ENCODE results near the gene MMP14. TPM values are rescaled to one million over a fixed set of nuclear protein-coding genes. Genes with fewer than 3 reads are reported as not detected.
A peak's percentile ranks its signal among the peaks of the same experiment; 100 is the strongest.

Gene MMP14
- total and polyA plus RNA-seq, 2 of the 13 experiments (the other 11 are each of a cell fraction or from before 2014, with no cell fraction given), result 5.2 to 9.8 TPM

DNA sequence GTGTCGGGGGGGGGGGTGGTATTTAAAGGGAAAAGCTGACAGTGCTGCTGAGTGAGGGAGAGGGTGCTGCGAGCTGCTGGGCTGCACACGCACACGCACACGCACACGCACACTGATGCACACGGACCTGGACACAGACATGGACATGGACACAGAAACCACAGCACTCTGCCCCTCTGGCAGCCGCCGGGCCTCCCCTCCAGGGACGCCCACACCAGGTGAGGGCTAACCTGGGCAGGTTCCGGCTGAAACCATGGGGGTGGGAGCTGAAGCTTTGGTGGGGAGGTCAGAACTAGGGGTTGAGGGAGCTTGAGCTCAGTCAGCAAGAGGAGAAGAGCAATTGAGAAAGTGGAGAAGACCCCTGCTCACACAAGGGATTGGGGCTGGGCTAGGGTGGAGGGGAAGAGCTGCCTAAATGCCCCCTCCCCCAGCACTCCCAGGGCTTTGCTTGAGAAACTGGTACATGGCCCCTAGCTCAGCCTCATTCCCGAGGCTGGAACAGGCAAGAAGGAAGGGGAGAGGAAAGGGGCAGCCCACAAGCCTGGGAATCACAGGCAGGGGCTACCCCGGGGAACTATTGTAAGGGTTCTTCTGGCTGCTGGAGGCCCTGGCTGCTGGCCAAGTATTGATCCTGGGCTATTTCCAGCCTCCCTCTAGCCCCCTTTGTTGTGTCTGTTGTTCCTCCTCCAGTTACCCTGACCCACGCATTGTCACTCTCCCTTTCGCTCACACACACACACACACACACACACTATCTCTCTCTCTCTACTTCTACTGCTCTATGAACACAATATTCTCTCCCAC is 47.0 kb downstream of the MMP14 start, which contains the start of gene REM2:
Gene REM2 (plus strand): TSS at position 50 of the 804 bp plus-strand sequence. CDS start 66 bp downstream, at position 116.
- in situ Hi-C loops (cut with HindIII; ENCODE audit: extremely low pct_ligation_motif_present, low pct_unique_long_range_greater_than_20kb), result no loop called here
- WGBS (ENCODE audit: low lambda C conversion rate), result 26% methylated on average over 15 of the region's 15 CpGs
- H3K4me3 ChIP-seq (replicated peaks in 1 of 3; ENCODE audit: insufficient read depth in 1 of 3, low read depth in 2 of 3, low read length in 3 of 3), result no peak within 1 kb of the TSS; a peak in 1 of 6 replicates
- DNase-seq (ENCODE audit: low spot score) (no peak), ATAC-seq (peak; percentile 31), FAIRE-seq (no peak)
- no peaks in the 10 kb centered on the region for H3K9me3 ChIP-seq (ENCODE audit: low read length)
- intact Hi-C loops (cut with micrococcal nuclease; ENCODE audit: unreplicated experiment), result no loop called here
- no peaks in the 10 kb centered on the region for H3K36me3 ChIP-seq (replicated peaks in 1 of 2; ENCODE audit: control insufficient read depth in 1 of 2, insufficient read depth in 2 of 2, low read length in 2 of 2)
- POLR2A ChIA-PET, result interaction anchor here (0.6 to 5.3 kb wide), 6 partner anchors 11 to 212 kb away, joined by 3 to 53 read pairs (median 4); partner anchors contain the start of genes ACIN1, C14orf119, LRP10 and OXA1L
- H3K4me2 ChIP-seq (ENCODE audit: low read depth, low read length), result no peak within 1 kb of the TSS; the same call in 1 of the 2 replicates
- no peak within 1 kb of the TSS for H3K9ac ChIP-seq (ENCODE audit: insufficient read depth, low read depth, low read length)
- peaks cover 26% of the 10 kb centered on the region for H3K4me1 ChIP-seq (ENCODE audit: insufficient read depth, low read length)
- H3K79me2 ChIP-seq (ENCODE audit: insufficient read depth, low read length), result no peaks in the 10 kb centered on the region
- H3K27ac ChIP-seq (ENCODE audit: extremely low read length, insufficient read depth, low read length), result no peak within 1 kb of the TSS
- H3K27me3 ChIP-seq (ENCODE audit: control insufficient read depth in 1 of 2, insufficient read depth in 2 of 2, low read length in 2 of 2), result peaks cover 12 to 62% of the 10 kb centered on the region in 2 experiments; a peak in 4 of 5 replicates
- no peaks in the 10 kb centered on the region; the same call in 1 of the 2 replicates for H4K20me1 ChIP-seq (ENCODE audit: insufficient read depth, low read length)
- H2AFZ ChIP-seq (ENCODE audit: low read length), result no peak within 1 kb of the TSS
- BruUV-seq (replicated peaks), result no TSS peak
- CTCF ChIA-PET (ENCODE audit: low intra/inter-chr PET ratio, low total read pairs), result no interaction called here
- TF ChIP-seq ZNF180 (CRISPR knock-in tag; IDR thresholded peaks at IDR 0.05; ENCODE audit: borderline replicate concordance, low read depth) (no peak), LCORL (IDR thresholded peaks at IDR 0.05) (0 out of 2 replicates have a peak, but pooled peaks have one; percentile 32), LCORL (CRISPR knock-in tag; IDR thresholded peaks at IDR 0.05) (no peak), SRF (IDR thresholded peaks at IDR 0.05; ENCODE audit: low read depth, low read length) (no peak), ZNF253 (CRISPR knock-in tag; IDR thresholded peaks at IDR 0.05; ENCODE audit: borderline replicate concordance) (0 out of 2 replicates have a peak, but pooled peaks have one; percentile 32), SOX6 (IDR thresholded peaks at IDR 0.05) (no peak), SOX6 (CRISPR knock-in tag; IDR thresholded peaks at IDR 0.05) (peak; percentile 62; the same call in 1 of the 2 replicates), SMARCC2 (IDR thresholded peaks at IDR 0.05) (no peak), RXRA (CRISPR knock-in tag; IDR thresholded peaks at IDR 0.05) (no peak), ZNF775 (CRISPR knock-in tag; IDR thresholded peaks at IDR 0.05; ENCODE audit: borderline replicate concordance) (0 out of 2 replicates have a peak, but pooled peaks have one; percentile 22), FOXP1 (IDR thresholded peaks at IDR 0.05) (peak; percentile 57; the same call in 1 of the 2 replicates), FOXP1 (CRISPR knock-in tag; IDR thresholded peaks at IDR 0.05) (no peak), CHCHD3 (CRISPR knock-in tag; IDR thresholded peaks at IDR 0.05) (0 out of 2 replicates have a peak, but pooled peaks have one; percentile 37), ONECUT2 (CRISPR knock-in tag; IDR thresholded peaks at IDR 0.05) (peak; percentile 84), GFI1 (CRISPR knock-in tag; IDR thresholded peaks at IDR 0.05; ENCODE audit: borderline replicate concordance) (no peak), ZFP36 (IDR thresholded peaks at IDR 0.05; ENCODE audit: borderline replicate concordance, low read depth, low read length, partially characterized antibody) (no peak), ZNF460 (CRISPR knock-in tag; IDR thresholded peaks at IDR 0.05; ENCODE audit: borderline replicate concordance) (0 out of 2 replicates have a peak, but pooled peaks have one; percentile 37), ZNF230 (CRISPR knock-in tag; IDR thresholded peaks at IDR 0.05) (no peak)
- TF ChIP-seq, protein P1, sequence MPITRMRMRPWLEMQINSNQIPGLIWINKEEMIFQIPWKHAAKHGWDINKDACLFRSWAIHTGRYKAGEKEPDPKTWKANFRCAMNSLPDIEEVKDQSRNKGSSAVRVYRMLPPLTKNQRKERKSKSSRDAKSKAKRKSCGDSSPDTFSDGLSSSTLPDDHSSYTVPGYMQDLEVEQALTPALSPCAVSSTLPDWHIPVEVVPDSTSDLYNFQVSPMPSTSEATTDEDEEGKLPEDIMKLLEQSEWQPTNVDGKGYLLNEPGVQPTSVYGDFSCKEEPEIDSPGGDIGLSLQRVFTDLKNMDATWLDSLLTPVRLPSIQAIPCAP (CRISPR knock-in tag; IDR thresholded peaks at IDR 0.05; ENCODE audit: low read depth), result no peak
- TF ChIP-seq, protein P2, sequence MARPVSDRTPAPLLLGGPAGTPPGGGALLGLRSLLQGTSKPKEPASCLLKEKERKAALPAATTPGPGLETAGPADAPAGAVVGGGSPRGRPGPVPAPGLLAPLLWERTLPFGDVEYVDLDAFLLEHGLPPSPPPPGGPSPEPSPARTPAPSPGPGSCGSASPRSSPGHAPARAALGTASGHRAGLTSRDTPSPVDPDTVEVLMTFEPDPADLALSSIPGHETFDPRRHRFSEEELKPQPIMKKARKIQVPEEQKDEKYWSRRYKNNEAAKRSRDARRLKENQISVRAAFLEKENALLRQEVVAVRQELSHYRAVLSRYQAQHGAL (CRISPR knock-in tag; IDR thresholded peaks at IDR 0.05; ENCODE audit: not compliant biosample characterization), result no peak
